Osteoblast (primary cell): Measurements from ENCODE around the gene OSGEPL1. TPM values are rescaled to one million over a fixed set of nuclear protein-coding genes. Genes with fewer than 3 reads are reported as not detected.

Experiments used
- DNase-seq: peaks from one replicate; pipeline ENCODE4 v3.0.0; 2011; ENCODE audit warnings: low spot score, mixed read lengths; ENCODE audit not compliant: insufficient read length; ENCODE audit errors: missing footprints
- H2AFZ ChIP-seq: 2 replicates; pipeline ENCODE4 v1.6.0; 2011; ENCODE audit warnings: mild to moderate bottlenecking, low read length
- H3K27ac ChIP-seq: 2 replicates; pipeline ENCODE4 v1.5.1; 2011; ENCODE audit warnings: mild to moderate bottlenecking, low read depth, low read length, moderate library complexity
- H3K27me3 ChIP-seq: 2 replicates; pipeline ENCODE4 v1.6.0; 2012; ENCODE audit warnings: mild to moderate bottlenecking, control low read depth, inconsistent platforms, low read length, moderate library complexity; ENCODE audit not compliant: insufficient read depth
- H3K36me3 ChIP-seq: 2 replicates; pipeline ENCODE4 v1.5.1; 2011; ENCODE audit warnings: mild to moderate bottlenecking, low read length, control low read depth, moderate library complexity; ENCODE audit not compliant: insufficient read depth
- H3K4me1 ChIP-seq: 2 replicates; pipeline ENCODE4 v1.5.1; 2011; ENCODE audit warnings: mild to moderate bottlenecking, low read length, control low read depth, moderate library complexity; ENCODE audit not compliant: insufficient read depth
- H3K4me2 ChIP-seq: 2 replicates; pipeline ENCODE4 v1.6.0; 2011; ENCODE audit warnings: mild to moderate bottlenecking, low read length; ENCODE audit not compliant: insufficient read depth
- H3K4me3 ChIP-seq: fragments of 200-600 bp; sonication (generic); 3 replicates; pipeline ENCODE4 v1.5.1; 2012; ENCODE audit warnings: mild to moderate bottlenecking, low read length, inconsistent platforms; ENCODE audit not compliant: insufficient read depth
- H3K79me2 ChIP-seq: 2 replicates; pipeline ENCODE4 v1.6.0; 2012; ENCODE audit warnings: mild to moderate bottlenecking, low read length, control low read depth, inconsistent platforms; ENCODE audit not compliant: insufficient read depth
- H3K9me3 ChIP-seq: 2 replicates; pipeline ENCODE4 v1.5.1; 2011; ENCODE audit warnings: low read depth, low read length, control low read depth
- H4K20me1 ChIP-seq: 2 replicates; pipeline ENCODE4 v1.6.0; 2012; ENCODE audit warnings: mild to moderate bottlenecking, low read length, control low read depth; ENCODE audit not compliant: insufficient read depth
- total RNA-seq: library from RNA; depleted of rRNA; stranded (reverse); fragments of >200 nt; gene quantifications from 2 replicates; pipeline ENCODE4 v1.2.3, GENCODE V29; 2012
- TF ChIP-seq, protein P1 (sequence below): IDR thresholded peaks from 2 replicates; pipeline ENCODE4 v1.5.1; 2011; ENCODE audit warnings: mild to moderate bottlenecking, low read depth, low read length, moderate library complexity; ENCODE audit errors: extremely low read depth

Gene OSGEPL1
- total RNA-seq, 1 donor = 7.2 TPM

DNA sequence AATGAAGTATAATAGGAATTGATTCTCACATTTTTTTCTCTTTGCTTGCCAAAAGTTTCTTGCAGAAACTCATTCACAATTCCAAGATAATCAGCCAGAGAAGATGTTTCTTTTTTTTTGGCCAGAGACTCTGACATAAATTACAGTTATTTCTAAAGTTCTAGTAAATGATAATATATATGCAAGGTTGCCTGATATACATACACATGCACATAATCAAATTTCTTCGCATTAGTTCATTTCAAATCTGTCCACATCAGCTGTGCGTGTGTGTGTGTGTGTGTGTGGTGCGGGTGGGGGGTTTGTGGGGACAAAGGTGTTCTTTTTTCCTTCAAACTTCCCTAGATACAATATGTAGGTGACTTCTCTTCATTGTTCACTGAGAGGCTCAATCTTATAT is 33.2 kb downstream of the OSGEPL1 start:
- Histone ChIP-seq H3K4me1 (no peaks in the 10 kb centered on the region), H2AFZ (no peak overlapping the region), H3K36me3 (no peaks in the 10 kb centered on the region), H4K20me1 (no peaks in the 10 kb centered on the region), H3K79me2 (no peaks in the 10 kb centered on the region), H3K27me3 (no peaks in the 10 kb centered on the region), H3K4me3 (no peak overlapping the region), H3K9me3 (no peaks in the 10 kb centered on the region), H3K27ac (no peak overlapping the region), H3K4me2 (no peak overlapping the region)
- DNase-seq = no peak
- TF ChIP-seq, protein P1, sequence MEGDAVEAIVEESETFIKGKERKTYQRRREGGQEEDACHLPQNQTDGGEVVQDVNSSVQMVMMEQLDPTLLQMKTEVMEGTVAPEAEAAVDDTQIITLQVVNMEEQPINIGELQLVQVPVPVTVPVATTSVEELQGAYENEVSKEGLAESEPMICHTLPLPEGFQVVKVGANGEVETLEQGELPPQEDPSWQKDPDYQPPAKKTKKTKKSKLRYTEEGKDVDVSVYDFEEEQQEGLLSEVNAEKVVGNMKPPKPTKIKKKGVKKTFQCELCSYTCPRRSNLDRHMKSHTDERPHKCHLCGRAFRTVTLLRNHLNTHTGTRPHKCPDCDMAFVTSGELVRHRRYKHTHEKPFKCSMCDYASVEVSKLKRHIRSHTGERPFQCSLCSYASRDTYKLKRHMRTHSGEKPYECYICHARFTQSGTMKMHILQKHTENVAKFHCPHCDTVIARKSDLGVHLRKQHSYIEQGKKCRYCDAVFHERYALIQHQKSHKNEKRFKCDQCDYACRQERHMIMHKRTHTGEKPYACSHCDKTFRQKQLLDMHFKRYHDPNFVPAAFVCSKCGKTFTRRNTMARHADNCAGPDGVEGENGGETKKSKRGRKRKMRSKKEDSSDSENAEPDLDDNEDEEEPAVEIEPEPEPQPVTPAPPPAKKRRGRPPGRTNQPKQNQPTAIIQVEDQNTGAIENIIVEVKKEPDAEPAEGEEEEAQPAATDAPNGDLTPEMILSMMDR = no peak

DNA sequence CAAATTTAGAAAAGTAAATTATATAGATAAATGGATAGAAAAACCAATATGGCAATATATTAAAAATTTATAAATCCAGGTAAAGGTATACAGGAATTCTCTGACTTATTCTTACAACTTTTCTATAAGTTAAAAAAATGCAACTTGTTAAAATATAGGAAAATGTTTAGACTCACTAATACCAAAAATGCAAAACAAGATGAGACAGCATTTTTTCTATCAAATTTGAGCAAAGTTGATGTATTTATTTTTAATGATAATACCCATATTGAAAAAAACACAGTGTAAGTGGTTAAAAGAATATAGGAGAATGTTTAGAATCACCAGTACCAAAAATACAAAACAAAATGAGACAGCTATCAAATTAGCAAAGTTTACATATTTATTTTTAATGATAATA is 35.7 kb downstream of the OSGEPL1 start:
- H3K4me1 ChIP-seq = no peaks in the 10 kb centered on the region
- no peak overlapping the region for H3K4me3 ChIP-seq
- no peak overlapping the region for H3K27ac ChIP-seq
- TF ChIP-seq, protein P1 = no peak
- H4K20me1 ChIP-seq = no peaks in the 10 kb centered on the region
- no peak overlapping the region for H2AFZ ChIP-seq
- no peak overlapping the region for H3K4me2 ChIP-seq
- DNase-seq = no peak
- no peaks in the 10 kb centered on the region for H3K9me3 ChIP-seq
- no peaks in the 10 kb centered on the region for H3K36me3 ChIP-seq
- H3K79me2 ChIP-seq = no peaks in the 10 kb centered on the region
- no peaks in the 10 kb centered on the region for H3K27me3 ChIP-seq

DNA sequence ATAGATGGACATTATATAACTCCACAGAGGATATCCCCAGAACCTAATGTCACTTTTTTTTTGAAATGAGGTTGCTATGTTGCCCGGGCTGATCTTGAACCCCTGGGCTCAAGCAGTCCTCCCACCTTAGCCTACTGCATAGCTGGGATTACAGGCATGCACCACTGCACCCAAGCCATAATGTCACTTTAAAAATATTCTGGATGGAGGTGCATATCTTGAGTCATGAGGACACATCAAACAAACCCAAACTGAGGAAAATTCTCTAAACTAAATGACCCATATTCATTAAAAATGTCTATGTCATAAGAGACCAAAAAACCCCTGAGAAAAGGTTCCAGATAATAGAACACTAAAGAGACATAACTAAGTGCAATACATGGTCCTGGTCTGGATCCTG is 36.3 kb downstream of the OSGEPL1 start:
- no peaks in the 10 kb centered on the region for H4K20me1 ChIP-seq
- no peak for DNase-seq
- H3K4me3 ChIP-seq = no peak overlapping the region
- no peak overlapping the region for H3K4me2 ChIP-seq
- no peak overlapping the region for H2AFZ ChIP-seq
- TF ChIP-seq, protein P1 = no peak
- no peaks in the 10 kb centered on the region for H3K36me3 ChIP-seq
- H3K4me1 ChIP-seq = no peaks in the 10 kb centered on the region
- H3K79me2 ChIP-seq = no peaks in the 10 kb centered on the region
- H3K27ac ChIP-seq = no peak overlapping the region
- no peaks in the 10 kb centered on the region for H3K9me3 ChIP-seq
- H3K27me3 ChIP-seq = no peaks in the 10 kb centered on the region

DNA sequence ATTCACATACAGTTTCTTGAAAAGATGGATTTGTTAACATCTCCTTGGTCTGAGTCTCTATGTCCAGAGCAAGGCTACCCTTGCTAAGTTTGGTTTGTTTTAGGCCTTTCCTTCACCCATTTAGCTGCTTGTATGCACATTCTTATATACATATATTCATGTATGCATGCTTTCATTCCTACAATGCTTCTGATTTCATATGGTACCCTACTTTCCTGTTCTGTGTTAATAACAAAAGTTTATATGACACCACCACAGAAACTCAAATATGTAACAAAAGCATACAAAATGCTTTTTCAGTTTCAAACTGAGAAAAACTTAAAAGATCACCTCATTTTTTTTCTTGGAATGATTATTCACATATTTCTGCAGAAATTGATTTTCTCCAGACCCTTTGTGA is 39.4 kb downstream of the OSGEPL1 start:
- Histone ChIP-seq H3K4me2 (no peak overlapping the region), H3K4me1 (no peaks in the 10 kb centered on the region), H3K27ac (no peak overlapping the region), H3K36me3 (no peaks in the 10 kb centered on the region), H3K27me3 (no peaks in the 10 kb centered on the region), H4K20me1 (no peaks in the 10 kb centered on the region), H3K9me3 (no peaks in the 10 kb centered on the region), H2AFZ (no peak overlapping the region), H3K79me2 (no peaks in the 10 kb centered on the region), H3K4me3 (no peak overlapping the region)
- no peak for DNase-seq
- TF ChIP-seq, protein P1 = no peak
